HPDE6-E6E7 (cell line): Measurements from ENCODE around the gene TFF1.

Source experiments
- DNase-seq: peaks from one replicate; pipeline ENCODE4 v3.0.0; 2011; ENCODE audit warnings: missing footprints; ENCODE audit errors: extremely low spot score

TFF1 gene

GRCh38 chr21:42317826-42318746, 48.2 kb downstream of the TFF1 start:
- DNase-seq = no peak

GRCh38 chr21:42317341-42317741, 49.0 kb downstream of the TFF1 start:
- DNase-seq = no peak

GRCh38 chr21:42316891-42317290, 49.4 kb downstream of the TFF1 start:
- DNase-seq = no peak

- no peak for DNase-seq
Measured at GRCh38 chr21:42315296-42315891, 50.9 kb downstream of the TFF1 start, which contains the start of gene TFF3. TFF3 (minus strand) TSS chr21:42315409; CDS start chr21:42315374, 35 bp downstream.

GRCh38 chr21:42314616-42315295, 51.6 kb downstream of the TFF1 start:
- no peak for DNase-seq

- no peak for DNase-seq
Measured at GRCh38 chr21:42313501-42313969, 52.8 kb downstream of the TFF1 start.

- no peak for DNase-seq
Measured at GRCh38 chr21:42312626-42313104, 53.7 kb downstream of the TFF1 start.
